Medulla oblongata (tissue), 1 donor: Measurements from ENCODE around the gene SLC4A2.

Experiments
- DNase-seq: peaks from one replicate; pipeline ENCODE4 v3.0.0-alpha.2; 2015; ENCODE audit errors: extremely low spot score

The SLC4A2 gene

GRCh38 chr7:151116603-151117440, 57.4 kb downstream of the SLC4A2 start:
- DNase-seq: no peak

GRCh38 chr7:151117565-151117964, 58.2 kb downstream of the SLC4A2 start:
- DNase-seq: no peak

- no peak for DNase-seq
Observed at GRCh38 chr7:151118108-151119054, 59.0 kb downstream of the SLC4A2 start.

DNA sequence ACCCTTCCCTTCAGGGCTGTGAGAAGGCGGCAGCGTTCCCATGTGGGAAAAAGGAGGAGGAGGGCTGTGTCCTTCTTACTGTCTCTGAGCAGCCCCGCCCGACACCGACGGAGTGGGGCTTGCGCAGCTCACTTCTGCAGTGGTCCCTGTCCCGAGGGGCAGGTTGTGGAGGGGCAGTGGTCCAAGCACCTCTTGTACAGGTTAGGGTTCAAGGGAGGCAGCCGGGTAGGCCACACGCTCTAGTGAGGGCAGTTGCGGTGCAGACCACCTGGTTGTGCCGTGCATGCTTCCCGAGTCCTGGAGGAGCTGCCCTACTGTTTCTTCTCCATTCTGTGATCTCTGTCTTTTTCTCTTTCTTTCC, 59.6 kb downstream of the SLC4A2 start:
- DNase-seq: no peak

GRCh38 chr7:151119902-151120301, 60.5 kb downstream of the SLC4A2 start:
- no peak for DNase-seq

GRCh38 chr7:151120896-151121295, 61.5 kb downstream of the SLC4A2 start:
- DNase-seq: peak; percentile 67

- no peak for DNase-seq
Observed at GRCh38 chr7:151121380-151122170, 62.2 kb downstream of the SLC4A2 start.

DNA sequence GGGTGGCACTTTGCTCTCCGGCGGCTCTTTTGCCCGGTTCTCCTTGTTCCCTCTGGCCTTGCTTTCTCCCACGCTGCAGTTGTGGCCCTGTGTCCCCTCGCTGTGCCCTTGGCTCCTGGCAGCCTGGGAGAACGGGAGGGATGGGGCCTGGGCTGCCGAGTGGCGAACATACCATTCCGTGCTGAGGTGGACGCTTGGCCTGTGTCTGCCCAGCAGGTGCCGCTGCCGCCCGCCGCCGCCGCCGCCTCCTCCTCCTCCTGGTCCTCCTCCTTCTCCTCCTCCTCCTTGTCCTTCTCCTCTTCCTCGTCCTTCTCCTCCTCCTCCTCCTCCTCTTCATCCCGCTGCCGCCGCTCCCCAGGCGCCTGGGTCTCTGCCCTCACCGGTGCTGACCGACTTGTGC, 62.9 kb downstream of the SLC4A2 start:
- no peak for DNase-seq

DNA sequence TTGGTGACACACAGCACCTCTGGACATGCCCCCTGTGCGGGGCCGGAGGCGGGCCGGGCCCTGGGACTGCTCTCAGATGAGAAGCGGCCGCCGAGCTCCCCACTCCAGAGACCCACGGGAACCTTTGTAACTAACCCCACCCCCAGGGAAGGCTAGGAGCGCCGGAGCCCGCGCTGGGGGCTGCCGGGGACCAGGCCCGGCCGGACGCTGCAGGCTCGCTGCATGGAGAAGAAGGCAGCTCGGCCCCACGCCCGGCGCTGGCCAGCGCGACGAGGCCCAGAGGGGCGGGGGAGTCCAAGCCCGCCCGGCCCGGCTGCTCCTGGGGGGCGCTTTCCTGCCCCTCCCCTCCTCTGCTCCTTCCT, 63.4 kb downstream of the SLC4A2 start:
- DNase-seq: no peak

GRCh38 chr7:151123158-151123821, 63.9 kb downstream of the SLC4A2 start:
- DNase-seq: no peak

DNA sequence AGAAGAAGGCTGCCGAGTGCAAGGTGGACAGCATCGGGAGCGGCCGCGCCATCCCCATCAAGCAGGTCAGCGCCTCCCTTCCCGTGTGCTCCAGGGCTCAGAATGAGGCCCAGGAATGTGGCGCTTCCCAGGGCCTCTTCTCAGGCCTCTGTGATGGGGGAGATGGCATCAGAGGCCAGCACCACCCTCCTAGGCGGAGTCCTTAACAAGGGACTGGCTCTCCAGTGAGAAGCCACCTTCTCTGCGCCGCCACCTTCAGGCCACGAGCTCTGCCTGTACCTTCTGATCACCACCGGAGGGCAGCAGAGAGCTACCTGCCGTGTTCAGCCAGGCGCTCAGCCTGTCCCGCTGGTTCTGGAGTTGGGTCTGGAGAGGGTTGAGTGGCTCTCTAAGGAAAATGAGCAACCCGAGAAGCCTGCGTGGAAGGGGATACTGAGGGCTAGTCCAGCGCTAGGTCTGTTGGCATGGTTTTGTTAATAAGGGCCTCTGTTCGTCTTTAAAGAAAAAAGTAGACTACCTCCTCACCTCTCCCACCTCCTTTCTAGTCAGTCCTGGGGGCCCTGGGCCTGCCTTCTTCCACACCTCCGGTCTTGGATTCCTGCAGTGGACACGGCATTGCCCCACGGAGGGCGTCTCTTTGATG, 64.6 kb downstream of the SLC4A2 start:
- peak; percentile 89 for DNase-seq

- no peak for DNase-seq
Observed at GRCh38 chr7:151124481-151124880, 65.1 kb downstream of the SLC4A2 start.

- no peak for DNase-seq
Observed at GRCh38 chr7:151124899-151125399, 65.6 kb downstream of the SLC4A2 start.

- DNase-seq: no peak
Observed at GRCh38 chr7:151125470-151125845, 66.1 kb downstream of the SLC4A2 start.

DNA sequence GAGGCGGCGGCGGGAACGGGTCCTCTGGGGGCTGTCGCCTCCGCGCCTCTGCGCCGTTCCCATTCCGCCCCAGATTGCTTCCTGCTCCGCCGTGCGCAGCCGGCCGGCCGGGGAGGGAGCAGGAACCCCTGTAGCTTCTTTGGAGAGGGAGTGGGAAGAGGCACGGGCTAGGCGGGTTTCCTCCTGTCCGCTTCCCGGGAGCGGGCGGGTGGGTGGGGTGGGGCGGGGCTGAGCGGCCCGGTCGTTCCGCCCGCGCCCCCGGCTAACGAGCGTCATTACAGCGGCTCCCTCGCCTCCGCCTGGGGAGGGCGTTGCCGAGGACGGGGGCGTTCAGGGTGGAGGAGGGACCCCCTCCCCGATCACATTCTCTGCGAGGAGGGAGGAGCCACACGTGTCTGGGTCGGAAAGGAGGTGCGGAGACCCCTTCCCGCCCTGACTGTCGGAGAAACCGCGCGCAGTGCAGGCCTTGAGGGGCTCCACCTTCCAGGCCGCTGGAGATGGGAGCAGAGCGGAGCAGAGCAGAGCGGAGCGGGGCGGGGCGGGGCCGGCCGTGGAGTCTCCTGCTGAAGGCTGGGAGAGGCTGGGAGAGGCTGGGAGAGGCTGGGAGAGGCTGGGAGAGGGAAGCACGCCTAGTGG, 66.6 kb downstream of the SLC4A2 start:
- no peak for DNase-seq
